Sigmoid colon (tissue), 7 donors: ENCODE measurements around the gene KANTR. TPM values are rescaled to one million over a fixed set of nuclear protein-coding genes. Genes with fewer than 3 reads are reported as not detected.

Source experiments
- DNase-seq: peaks from one replicate; pipeline ENCODE4 v3.0.0-alpha.2; 2019
- H3K27ac ChIP-seq, 4 donors: fragments of 200-600 bp; sonication (generic); one replicate each; pipeline ENCODE4 v1.5.1; 2016 to 2019; ENCODE audit warnings: mild to moderate bottlenecking in 1 of 4
- H3K27me3 ChIP-seq, 3 donors: fragments of 200-600 bp; sonication (generic); one replicate each; pipeline ENCODE4 v1.5.1; 2019; ENCODE audit warnings: mild to moderate bottlenecking in 1 of 3
- H3K36me3 ChIP-seq, 4 donors: fragments of 200-600 bp; sonication (generic); one replicate each; pipeline ENCODE4 v1.5.1; 2016 to 2019
- H3K4me1 ChIP-seq, 4 donors: fragments of 200-600 bp; sonication (generic); one replicate each; pipeline ENCODE4 v1.5.1; 2017 to 2019
- H3K4me3 ChIP-seq, 4 donors: fragments of 200-600 bp; sonication (generic); one replicate each; pipeline ENCODE4 v1.5.1; 2017 to 2019; ENCODE audit warnings: mild to moderate bottlenecking in 2 of 4, moderate library complexity in 1 of 4
- H3K9me3 ChIP-seq, 4 donors: fragments of 200-600 bp in 3 of 4; sonication (generic) in 3 of 4; one replicate each; pipeline versions ENCODE4 v1.5.1 to v1.6.1; 2013 to 2019
- CTCF ChIP-seq, 4 experiments: fragments of 450-650 bp in 3 of 4; fragments of 200-600 bp in 1 of 4; IDR thresholded peaks; one replicate each; pipeline ENCODE4 v1.5.1; 2016 to 2019; ENCODE audit warnings: antibody characterized with exemption in 4 of 4, mild to moderate bottlenecking in 3 of 4, moderate library complexity in 2 of 4
- EP300 ChIP-seq, 4 donors: sonication (generic); formaldehyde crosslinking; IDR thresholded peaks; one replicate each; pipeline ENCODE4 v1.6.1; 2017; ENCODE audit warnings: antibody characterized with exemption in 4 of 4
- POLR2A ChIP-seq, 2 donors: fragments of 450-650 bp; IDR thresholded peaks; one replicate each; pipeline ENCODE4 v1.6.1; 2016; ENCODE audit warnings: antibody characterized with exemption in 2 of 2, mild to moderate bottlenecking in 2 of 2, moderate library complexity in 2 of 2
- POLR2AphosphoS5 ChIP-seq, 4 donors: sonication (generic); formaldehyde crosslinking; IDR thresholded peaks; one replicate each; pipeline ENCODE4 v1.6.1; 2017; ENCODE audit warnings: antibody characterized with exemption in 4 of 4
- WGBS, 2 donors: extraction: QIAGEN DNeasy Blood & Tissue Kit; methylation state at CpG; one replicate each; pipeline ENCODE4 v1.1.7; 2013; 5-methylcytosine and 5-hydroxymethylcytosine counted together
- intact Hi-C: fragments of 100-400 bp; cut with DNase I; formaldehyde crosslinking; loops from one replicate; pipeline ENCODE4 v1.15.1; 2023
- polyA plus RNA-seq, 3 donors: library from polyadenylated mRNA; stranded (reverse); fragments of 200-250 nt; gene quantifications; one replicate each; pipeline ENCODE4 v1.2.3, GENCODE V29; 2013
- total RNA-seq, 4 donors: library from RNA; depleted of rRNA; stranded (reverse); fragments of >200 nt; gene quantifications; one replicate each; pipeline ENCODE4 v1.1.0, GENCODE V29; 2016
- donor health status: healthy with polysubstance abuse.
- donor health status: Bipolar disorder and iron deficiency.
- donor health status: healthy.

The KANTR gene
- total and polyA plus RNA-seq, 7 donors: 0.46 to 26.6 (median 15.7) TPM

- 94 to 99% methylated on average over 2 of the region's 2 CpGs for WGBS, 2 donors
- no peaks in the 10 kb centered on the region for H3K4me1 ChIP-seq
- no peak for TF ChIP-seq EP300 (IDR thresholded peaks at IDR 0.05)
- H3K27ac ChIP-seq: no peak overlapping the region
- H3K9me3 ChIP-seq: no peaks in the 10 kb centered on the region
- no peaks in the 10 kb centered on the region for H3K36me3 ChIP-seq
- intact Hi-C loops: no loop called here
- H3K4me3 ChIP-seq: no peak overlapping the region
- H3K27me3 ChIP-seq: no peaks in the 10 kb centered on the region
- no peak for DNase-seq
Observed at GRCh38 chrX:53135581-53135980, 41.6 kb downstream of the KANTR start.

GRCh38 chrX:53153581-53153980 lies 59.6 kb downstream of the KANTR start:
- WGBS, 2 donors: 96% methylated on average over 1 of the region's 1 CpG

GRCh38 chrX:53155512-53156206 lies 61.7 kb downstream of the KANTR start:
- Histone ChIP-seq H3K9me3 (no peaks in the 10 kb centered on the region), H3K4me3 (no peak overlapping the region), H3K27ac (no peak overlapping the region), H3K27me3 (no peaks in the 10 kb centered on the region), H3K36me3 (no peaks in the 10 kb centered on the region), H3K4me1 (no peaks in the 10 kb centered on the region)
- intact Hi-C loops: no loop called here
- 92 to 95% methylated on average over 8 of the region's 8 CpGs for WGBS, 2 donors
- no peak for TF ChIP-seq CTCF (IDR thresholded peaks at IDR 0.05)
- no peak for TF ChIP-seq POLR2AphosphoS5 (IDR thresholded peaks at IDR 0.05)
- no peak for TF ChIP-seq POLR2A (IDR thresholded peaks at IDR 0.05)
- no peak for TF ChIP-seq EP300 (IDR thresholded peaks at IDR 0.05)
- DNase-seq: no peak

More at GRCh38 chrX:53153581-53153980, 59.6 kb downstream of the KANTR start:
- no peaks in the 10 kb centered on the region for H3K27me3 ChIP-seq
- TF ChIP-seq EP300 (IDR thresholded peaks at IDR 0.05) (no peak), POLR2AphosphoS5 (IDR thresholded peaks at IDR 0.05) (no peak), POLR2A (IDR thresholded peaks at IDR 0.05) (no peak), CTCF (IDR thresholded peaks at IDR 0.05) (no peak)
- H3K4me1 ChIP-seq: no peaks in the 10 kb centered on the region
- intact Hi-C loops: no loop called here
- no peaks in the 10 kb centered on the region for H3K9me3 ChIP-seq
- no peak for DNase-seq
- no peak overlapping the region for H3K4me3 ChIP-seq
- H3K36me3 ChIP-seq: no peaks in the 10 kb centered on the region
- no peak overlapping the region for H3K27ac ChIP-seq

GRCh38 chrX:53156207-53156596 lies 62.3 kb downstream of the KANTR start:
- WGBS, 2 donors: 94 to 99% methylated on average over 2 of the region's 2 CpGs
- Histone ChIP-seq H3K27me3 (no peaks in the 10 kb centered on the region), H3K36me3 (no peaks in the 10 kb centered on the region), H3K4me3 (no peak overlapping the region), H3K9me3 (no peaks in the 10 kb centered on the region), H3K27ac (no peak overlapping the region), H3K4me1 (no peaks in the 10 kb centered on the region)
- DNase-seq: no peak
- intact Hi-C loops: no loop called here
- TF ChIP-seq EP300 (IDR thresholded peaks at IDR 0.05): no peak
- no peak for TF ChIP-seq CTCF (IDR thresholded peaks at IDR 0.05)
- no peak for TF ChIP-seq POLR2A (IDR thresholded peaks at IDR 0.05)
- no peak for TF ChIP-seq POLR2AphosphoS5 (IDR thresholded peaks at IDR 0.05)

- Histone ChIP-seq H3K36me3 (no peaks in the 10 kb centered on the region), H3K27ac (no peak overlapping the region), H3K4me1 (no peaks in the 10 kb centered on the region), H3K27me3 (no peaks in the 10 kb centered on the region), H3K9me3 (no peaks in the 10 kb centered on the region), H3K4me3 (no peak overlapping the region)
- WGBS, 2 donors: 90 to 93% methylated on average over 11 of the region's 11 CpGs
- TF ChIP-seq EP300 (IDR thresholded peaks at IDR 0.05) (no peak), POLR2AphosphoS5 (IDR thresholded peaks at IDR 0.05) (no peak), POLR2A (IDR thresholded peaks at IDR 0.05) (no peak), CTCF (IDR thresholded peaks at IDR 0.05) (no peak)
- intact Hi-C loops: no loop called here
- DNase-seq: no peak
Observed at GRCh38 chrX:53159184-53159583, 65.2 kb downstream of the KANTR start.
